Activated effector memory CD4-positive, alpha-beta T cell treated with anti-CD3 and anti-CD28 coated beads, Interleukin-2, amount 50 U/mL, for 16 hours (primary cell): Measurements from ENCODE around the gene LRRN4.

Experiments used
- DNase-seq: peaks from one replicate; pipeline ENCODE4 v3.0.0-alpha.2; 2020

The LRRN4 gene

GRCh38 chr20:6029538-6029937 is 24.3 kb downstream of the LRRN4 start:
- DNase-seq: no peak

DNA sequence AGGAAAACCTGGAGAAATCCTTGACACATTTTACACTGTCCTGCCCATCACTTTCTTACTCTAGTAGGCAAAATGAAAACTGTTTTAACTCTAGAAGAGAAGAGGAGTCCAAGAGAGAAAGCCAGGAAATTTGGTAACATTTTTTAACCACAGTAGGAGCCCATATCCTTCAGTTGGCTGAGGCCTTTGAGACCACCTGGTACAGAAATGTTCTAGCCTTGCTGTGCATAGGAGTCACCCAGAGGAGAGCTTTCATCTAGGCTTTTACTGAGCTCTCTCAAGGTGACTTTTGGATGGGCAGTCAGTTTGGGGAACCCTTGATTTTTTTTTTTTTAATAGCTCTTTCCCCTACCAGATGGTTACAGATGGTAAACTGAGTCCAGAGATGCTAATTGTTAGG is 25.0 kb downstream of the LRRN4 start:
- DNase-seq: no peak

GRCh38 chr20:6026051-6026450 is 27.8 kb downstream of the LRRN4 start:
- DNase-seq: no peak

DNA sequence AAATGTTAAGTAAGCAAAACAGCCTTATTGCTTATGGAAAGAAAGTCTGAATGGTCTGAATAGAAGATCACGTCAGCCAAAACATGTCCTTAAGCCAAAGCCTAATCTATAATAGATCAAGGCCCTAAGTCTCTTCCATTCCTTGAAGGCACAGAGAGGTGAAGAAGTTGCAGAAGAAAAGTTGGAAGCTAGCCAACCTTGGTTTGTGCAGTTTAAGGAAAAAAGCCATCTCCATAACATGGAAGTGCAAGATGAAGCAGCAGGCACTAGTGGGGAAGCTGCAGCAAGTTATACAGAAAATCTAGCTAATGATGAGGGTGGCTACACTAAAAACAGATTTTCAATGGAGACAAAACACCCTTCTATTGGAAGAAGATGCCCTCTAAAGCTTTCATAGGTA is 29.1 kb downstream of the LRRN4 start:
- no peak for DNase-seq

DNA sequence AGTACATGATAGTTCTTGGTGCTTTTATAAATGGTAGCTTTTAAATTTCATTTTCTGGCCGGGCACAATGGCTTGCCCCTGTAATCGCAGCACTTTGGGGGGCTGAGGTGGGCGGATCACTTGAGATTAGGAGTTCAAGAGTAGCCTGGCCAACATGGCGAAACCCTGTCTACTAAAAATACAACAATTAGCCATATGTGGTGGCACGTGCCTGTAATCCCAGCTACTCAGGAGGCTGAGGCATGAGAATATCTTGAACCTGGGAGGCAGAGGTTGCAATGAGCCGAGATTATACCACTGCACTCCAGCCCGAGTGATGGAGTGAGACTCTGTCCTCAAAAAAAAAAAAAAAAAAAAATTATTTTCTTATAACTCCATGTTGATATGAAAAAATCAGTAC is 36.0 kb downstream of the LRRN4 start:
- DNase-seq: no peak

- no peak for DNase-seq
Measured at GRCh38 chr20:6017467-6017866, 36.4 kb downstream of the LRRN4 start.

- DNase-seq: no peak
Measured at GRCh38 chr20:6014957-6015356, 38.9 kb downstream of the LRRN4 start.

DNA sequence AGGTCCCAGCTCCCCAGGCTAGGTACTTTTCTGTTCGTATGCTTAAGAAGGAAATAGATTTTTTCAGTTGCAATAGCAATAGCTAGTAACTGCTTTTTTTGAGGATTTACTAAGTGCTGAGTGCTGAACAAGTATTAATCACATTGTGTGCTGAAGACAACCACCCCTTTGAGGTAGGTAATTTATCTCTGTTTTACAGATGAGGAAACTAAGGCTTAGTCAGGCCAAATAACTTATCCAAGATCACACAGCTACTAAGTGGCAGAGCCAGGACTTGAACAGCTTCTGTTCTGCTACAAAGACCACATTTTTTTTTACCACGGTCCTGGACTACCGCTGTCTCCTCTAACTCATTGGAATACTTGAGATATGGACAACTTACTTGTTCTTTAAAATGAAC is 39.8 kb downstream of the LRRN4 start:
- no peak for DNase-seq

DNA sequence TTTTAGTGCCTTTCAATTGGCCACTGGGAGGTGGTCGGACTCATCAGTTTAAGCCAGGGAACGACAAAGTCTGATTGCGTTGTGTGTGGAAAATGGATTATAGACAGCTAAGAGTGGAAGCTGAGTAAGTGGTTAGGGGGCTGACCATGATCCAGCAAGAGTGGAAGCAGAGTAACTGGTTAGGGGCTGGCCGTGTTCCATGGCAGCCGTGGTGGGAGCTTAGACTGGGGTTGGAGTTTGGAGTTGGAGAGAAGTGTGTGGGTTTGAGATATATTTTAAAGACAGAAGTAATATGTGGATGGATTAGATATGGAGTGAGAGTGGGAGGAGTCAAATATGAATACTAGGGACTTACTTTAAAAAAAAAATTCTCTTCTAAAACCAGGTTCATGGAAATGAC is 41.7 kb downstream of the LRRN4 start:
- no peak for DNase-seq

DNA sequence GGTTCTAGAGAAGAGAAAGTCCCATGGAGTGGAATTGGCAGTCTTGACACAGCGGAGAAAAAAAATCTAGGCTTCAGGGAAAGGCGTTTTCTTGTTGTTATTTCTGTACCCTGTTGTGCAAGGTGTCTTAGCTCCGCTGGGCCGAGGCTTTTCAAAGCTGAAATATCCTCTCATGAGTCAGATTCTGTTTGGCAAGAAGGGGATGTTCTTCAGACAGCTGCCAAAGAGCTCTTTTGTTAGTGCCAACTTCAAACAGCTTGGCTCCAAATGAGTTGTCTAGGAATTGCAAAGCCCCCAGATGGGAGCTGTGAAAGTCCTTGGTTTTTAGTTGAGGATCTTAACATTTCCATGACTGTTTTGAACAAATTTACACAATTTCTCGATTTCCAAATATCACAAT is 45.6 kb downstream of the LRRN4 start:
- DNase-seq: no peak

- no peak for DNase-seq
Measured at GRCh38 chr20:6007529-6008103, 46.2 kb downstream of the LRRN4 start.

- no peak for DNase-seq
Measured at GRCh38 chr20:6007094-6007528, 46.7 kb downstream of the LRRN4 start.

DNA sequence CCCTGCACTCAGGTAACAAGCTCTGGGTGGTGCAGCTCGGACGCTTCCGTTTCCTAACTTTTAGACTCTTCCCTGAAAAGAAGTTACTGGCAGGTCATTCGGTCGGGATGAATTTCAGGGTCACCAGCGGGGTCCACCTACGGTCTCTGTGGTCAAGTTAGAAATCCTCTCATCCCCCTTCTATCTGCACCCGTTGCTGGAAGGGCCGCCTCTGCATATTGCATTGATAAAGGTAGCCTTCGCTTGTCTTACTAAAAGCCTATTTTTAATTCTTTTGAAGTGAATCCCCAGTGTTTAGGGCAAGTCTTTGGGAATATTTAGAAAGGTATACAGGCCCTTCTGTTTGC is 47.3 kb downstream of the LRRN4 start:
- no peak for DNase-seq

DNA sequence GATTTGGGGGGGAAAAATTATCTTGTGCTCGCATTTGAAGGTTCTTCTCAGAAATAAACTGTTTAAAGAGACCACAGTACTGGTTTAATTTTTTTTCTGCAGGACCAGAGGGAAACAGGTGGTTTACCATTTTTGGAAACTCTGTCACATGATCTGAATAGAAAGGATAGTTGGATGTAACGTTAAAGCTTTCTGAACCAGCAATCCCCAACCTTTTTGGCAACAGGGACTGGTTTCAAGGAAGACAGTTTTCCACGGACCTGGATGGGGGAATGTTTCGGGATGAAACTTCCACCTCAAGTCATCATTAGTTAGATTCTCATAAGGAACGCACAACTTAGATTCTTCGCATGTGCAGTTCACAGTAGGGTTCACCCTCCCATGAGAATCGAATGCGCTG is 53.0 kb downstream of the LRRN4 start:
- no peak for DNase-seq

DNA sequence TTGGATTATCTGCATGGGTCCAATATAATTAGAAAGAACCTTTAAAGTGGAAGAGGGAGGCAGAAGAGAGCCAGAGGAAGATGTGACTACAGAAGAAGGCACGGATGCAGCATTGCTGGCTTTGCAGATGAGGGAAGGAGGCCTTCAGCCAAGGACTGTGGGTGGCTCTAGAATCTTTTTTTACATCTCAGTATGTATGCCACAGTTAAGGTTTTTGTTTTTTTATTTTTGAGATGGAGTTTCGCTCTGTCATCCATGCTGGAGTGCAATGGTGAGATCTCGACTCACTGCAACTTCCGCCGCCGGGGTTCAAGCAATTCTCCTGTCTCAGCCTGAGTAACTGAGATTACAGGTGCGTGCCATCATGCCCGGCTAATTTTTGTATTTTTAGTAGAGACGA is 54.1 kb downstream of the LRRN4 start:
- DNase-seq: no peak

DNA sequence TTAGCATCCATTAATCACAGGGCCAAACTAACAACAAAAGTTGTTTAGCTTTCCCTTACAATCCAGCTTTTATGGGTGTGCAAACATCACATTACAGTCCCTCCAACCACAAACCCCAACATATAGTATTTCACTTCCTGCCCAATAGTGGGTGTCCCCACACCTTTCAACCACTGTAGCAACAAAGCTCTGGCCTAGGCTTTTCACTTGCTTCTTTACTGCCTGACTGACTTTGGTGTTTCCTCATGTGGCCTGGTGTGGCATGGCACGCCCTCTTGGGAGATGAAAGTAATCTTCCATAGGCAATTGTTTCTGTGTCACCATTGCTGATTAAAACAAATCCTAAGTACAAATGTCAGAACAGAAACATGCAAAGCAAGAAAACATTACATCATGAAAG is 57.1 kb downstream of the LRRN4 start:
- DNase-seq: peak; percentile 67

DNA sequence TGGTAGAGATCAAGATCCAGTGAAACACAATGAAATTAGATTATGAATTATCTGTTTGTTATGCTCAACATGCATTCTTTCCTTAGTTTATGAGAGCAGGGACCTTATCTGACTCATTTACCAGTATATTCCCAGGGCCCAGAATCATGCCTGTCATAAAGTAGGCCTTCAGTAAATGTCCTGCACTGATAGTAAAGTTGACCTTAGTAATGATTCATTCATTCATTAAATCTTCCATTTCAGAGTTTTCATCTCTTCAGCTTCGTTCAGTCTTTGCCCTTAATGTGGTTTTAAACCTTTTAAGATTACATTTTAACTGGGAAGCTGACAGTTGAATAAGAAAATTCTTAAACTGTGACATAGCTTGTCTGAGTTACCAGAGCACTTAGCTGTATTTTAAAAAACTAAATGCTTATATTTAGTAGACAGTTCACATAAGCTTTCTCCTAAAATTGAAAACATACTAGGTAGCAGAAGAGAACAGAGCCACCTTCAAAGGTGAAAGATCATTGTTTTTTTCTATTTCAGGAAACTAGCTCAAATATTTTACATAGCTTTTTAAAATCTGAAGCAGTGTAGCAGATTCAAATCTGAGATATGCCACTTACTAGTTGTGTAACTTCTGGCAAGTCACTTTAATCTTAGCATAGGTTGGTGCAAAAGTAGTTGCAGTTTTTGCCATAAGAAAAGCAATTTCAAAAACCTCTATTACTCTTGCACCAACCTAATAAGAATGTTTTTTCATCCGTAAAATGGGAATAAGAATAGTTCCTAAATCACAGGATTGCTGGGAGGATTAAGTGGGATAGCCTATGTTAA is 62.0 kb downstream of the LRRN4 start:
- DNase-seq: no peak

DNA sequence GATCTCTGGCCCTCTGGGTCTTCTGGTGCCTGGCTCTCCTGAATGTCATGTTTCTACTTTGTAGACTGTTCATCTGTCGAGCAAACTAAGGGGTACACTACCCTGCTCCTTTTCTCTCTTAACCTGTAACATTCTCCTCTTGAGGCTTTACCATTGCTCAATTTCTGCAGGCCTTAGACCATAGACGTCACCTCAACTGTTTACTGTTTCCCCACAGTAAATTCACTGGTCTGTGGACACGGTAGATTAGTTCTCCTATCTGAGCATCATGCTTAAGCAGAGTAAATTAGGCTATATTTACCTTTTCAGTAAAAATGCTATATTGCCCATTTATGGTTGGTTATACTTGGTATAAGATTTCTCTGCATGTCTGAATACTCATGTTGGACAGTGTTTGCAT is 62.9 kb downstream of the LRRN4 start:
- DNase-seq: no peak
